ENCODE results near the gene UST. TPM values are rescaled to one million over a fixed set of nuclear protein-coding genes. Genes with fewer than 3 reads are reported as not detected.

Gene UST
- total RNA-seq, 4 donors from 2014 or later = 16.7 to 19.5 (median 18.1) TPM

DNA sequence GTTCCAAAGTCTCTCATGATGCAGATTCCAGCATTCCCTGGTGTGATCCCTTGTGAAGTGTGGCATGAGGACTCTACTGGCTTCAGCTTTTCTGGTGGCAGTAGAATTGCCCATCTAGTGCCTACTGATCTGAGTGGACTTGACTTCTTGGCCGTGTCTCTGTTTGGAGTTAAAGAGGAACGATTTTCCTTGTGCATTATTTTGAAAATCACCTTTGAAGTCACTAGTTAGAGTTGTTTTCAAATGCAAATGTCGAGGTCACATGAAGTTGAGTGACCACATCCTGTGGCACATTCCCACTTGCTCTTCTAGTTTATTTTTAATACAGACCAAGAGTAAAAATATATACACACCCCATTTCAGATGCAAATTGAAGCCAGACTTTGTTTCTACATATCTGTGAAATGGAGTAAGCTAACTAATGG, 300.0 kb downstream of the UST start:
- H3K27ac ChIP-seq = no peak overlapping the region
- peaks cover 14% of the 10 kb centered on the region for H3K4me1 ChIP-seq
- 47% methylated on average over 3 of the region's 3 CpGs for WGBS
- no peaks in the 10 kb centered on the region for H3K27me3 ChIP-seq
- no peaks in the 10 kb centered on the region for H3K9me3 ChIP-seq
- DNase-seq (ENCODE audit: low spot score in 2 of 2) = no peak
- H3K36me3 ChIP-seq = no peaks in the 10 kb centered on the region
- H3K4me3 ChIP-seq = no peak overlapping the region
- TF ChIP-seq POLR2AphosphoS5 (IDR thresholded peaks at IDR 0.05) = no peak
- TF ChIP-seq, protein P1, sequence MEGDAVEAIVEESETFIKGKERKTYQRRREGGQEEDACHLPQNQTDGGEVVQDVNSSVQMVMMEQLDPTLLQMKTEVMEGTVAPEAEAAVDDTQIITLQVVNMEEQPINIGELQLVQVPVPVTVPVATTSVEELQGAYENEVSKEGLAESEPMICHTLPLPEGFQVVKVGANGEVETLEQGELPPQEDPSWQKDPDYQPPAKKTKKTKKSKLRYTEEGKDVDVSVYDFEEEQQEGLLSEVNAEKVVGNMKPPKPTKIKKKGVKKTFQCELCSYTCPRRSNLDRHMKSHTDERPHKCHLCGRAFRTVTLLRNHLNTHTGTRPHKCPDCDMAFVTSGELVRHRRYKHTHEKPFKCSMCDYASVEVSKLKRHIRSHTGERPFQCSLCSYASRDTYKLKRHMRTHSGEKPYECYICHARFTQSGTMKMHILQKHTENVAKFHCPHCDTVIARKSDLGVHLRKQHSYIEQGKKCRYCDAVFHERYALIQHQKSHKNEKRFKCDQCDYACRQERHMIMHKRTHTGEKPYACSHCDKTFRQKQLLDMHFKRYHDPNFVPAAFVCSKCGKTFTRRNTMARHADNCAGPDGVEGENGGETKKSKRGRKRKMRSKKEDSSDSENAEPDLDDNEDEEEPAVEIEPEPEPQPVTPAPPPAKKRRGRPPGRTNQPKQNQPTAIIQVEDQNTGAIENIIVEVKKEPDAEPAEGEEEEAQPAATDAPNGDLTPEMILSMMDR (IDR thresholded peaks at IDR 0.05) = no peak
- TF ChIP-seq POLR2A (IDR thresholded peaks at IDR 0.05) = no peak
- TF ChIP-seq EP300 (IDR thresholded peaks at IDR 0.05) = no peak

DNA sequence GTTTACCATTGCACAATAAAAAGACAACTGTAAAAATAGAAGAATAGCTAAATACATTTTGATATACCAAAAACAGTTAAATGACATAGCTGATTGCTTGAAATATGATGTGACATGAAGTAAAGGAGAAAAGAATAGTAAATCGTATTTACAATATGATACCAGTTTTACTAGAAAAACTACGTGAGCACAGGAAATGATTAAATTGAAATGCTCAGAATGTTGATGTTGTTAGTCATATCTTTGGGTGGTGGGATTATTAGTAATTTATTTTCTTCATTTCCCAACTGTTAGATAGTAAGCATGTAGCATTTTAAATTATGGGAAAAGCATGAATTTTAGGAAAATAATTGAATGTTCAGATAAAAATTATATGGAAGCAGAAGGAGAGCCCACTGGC, 302.4 kb downstream of the UST start:
- DNase-seq (ENCODE audit: low spot score in 2 of 2) = no peak
- peaks cover 14% of the 10 kb centered on the region for H3K4me1 ChIP-seq
- no peaks in the 10 kb centered on the region for H3K36me3 ChIP-seq
- WGBS = 85% methylated on average over 2 of the region's 2 CpGs
- H3K27ac ChIP-seq = no peak overlapping the region
- TF ChIP-seq EP300 (IDR thresholded peaks at IDR 0.05) (no peak), POLR2A (IDR thresholded peaks at IDR 0.05) (no peak), POLR2AphosphoS5 (IDR thresholded peaks at IDR 0.05) (no peak)
- TF ChIP-seq, protein P1 (IDR thresholded peaks at IDR 0.05) = no peak
- H3K4me3 ChIP-seq = no peak overlapping the region
- H3K9me3 ChIP-seq = no peaks in the 10 kb centered on the region
- H3K27me3 ChIP-seq = no peaks in the 10 kb centered on the region

DNA sequence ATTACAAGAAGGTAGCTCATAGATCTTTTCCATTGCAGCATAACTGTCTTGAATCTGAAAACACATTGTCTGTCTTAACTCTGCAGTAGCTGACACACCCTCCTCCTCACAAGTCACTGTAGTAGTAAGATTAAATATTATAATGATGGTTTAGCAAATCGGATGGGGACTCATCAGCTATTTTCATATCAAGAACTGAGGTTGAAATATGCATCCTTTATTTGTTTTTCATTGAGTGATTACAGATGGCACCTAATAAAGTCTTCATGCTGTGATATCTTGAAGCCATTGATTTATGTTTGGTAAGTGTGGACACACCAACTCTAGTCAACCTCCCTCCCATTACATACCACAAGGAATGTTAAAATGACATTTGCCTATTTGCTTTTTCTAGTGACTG, 303.3 kb downstream of the UST start:
- WGBS = 93% methylated on average over 1 of the region's 1 CpG
- Histone ChIP-seq H3K9me3 (no peaks in the 10 kb centered on the region), H3K27me3 (no peaks in the 10 kb centered on the region), H3K36me3 (no peaks in the 10 kb centered on the region), H3K4me3 (no peak overlapping the region), H3K4me1 (peaks cover 14% of the 10 kb centered on the region), H3K27ac (no peak overlapping the region)
- no peak for DNase-seq (ENCODE audit: low spot score in 2 of 2)
- TF ChIP-seq, protein P1 (IDR thresholded peaks at IDR 0.05) = no peak

DNA sequence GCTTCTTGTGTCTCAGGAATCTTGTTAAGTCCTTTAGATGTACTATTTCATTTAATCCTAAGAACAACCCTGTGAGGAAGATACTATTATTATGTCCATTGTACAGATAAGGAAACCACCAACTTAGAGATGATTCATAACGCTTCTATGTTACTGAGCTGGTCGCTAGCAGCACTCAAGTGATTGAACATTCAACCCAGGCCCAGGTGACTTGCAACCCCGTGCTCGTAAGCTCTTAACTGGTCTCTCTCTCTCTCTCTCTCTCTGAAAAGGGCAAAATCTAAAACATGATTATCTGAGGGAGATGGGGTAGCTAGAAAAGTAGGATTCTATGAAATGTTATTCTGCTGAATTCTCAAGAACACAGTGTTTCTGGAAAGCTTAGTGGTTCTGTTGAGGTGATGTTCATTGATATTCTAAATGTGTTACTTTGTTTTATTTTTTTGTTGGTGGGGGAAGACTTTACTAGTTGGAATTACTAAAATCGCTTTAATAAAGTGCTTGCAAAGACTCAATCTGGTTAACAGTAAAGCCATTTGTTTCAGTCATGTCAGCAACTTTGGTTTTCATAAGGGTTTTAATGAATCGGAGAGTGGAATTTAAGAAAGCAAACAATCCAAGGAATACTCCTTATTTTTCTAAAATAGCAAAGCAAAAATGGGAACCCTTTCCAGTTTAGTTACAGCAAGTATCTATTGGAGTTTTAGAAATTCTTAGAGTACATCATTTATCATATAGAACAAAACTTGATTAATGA, 305.7 kb downstream of the UST start:
- Histone ChIP-seq H3K9me3 (no peaks in the 10 kb centered on the region), H3K36me3 (no peaks in the 10 kb centered on the region), H3K27ac (no peak overlapping the region), H3K27me3 (no peaks in the 10 kb centered on the region), H3K4me1 (no peaks in the 10 kb centered on the region), H3K4me3 (no peak overlapping the region)
- DNase-seq (ENCODE audit: low spot score in 2 of 2) = no peak
- TF ChIP-seq POLR2AphosphoS5 (IDR thresholded peaks at IDR 0.05) (no peak), POLR2A (IDR thresholded peaks at IDR 0.05) (no peak)
- TF ChIP-seq, protein P1 (IDR thresholded peaks at IDR 0.05) = no peak
- 75% methylated on average over 6 of the region's 6 CpGs for WGBS

DNA sequence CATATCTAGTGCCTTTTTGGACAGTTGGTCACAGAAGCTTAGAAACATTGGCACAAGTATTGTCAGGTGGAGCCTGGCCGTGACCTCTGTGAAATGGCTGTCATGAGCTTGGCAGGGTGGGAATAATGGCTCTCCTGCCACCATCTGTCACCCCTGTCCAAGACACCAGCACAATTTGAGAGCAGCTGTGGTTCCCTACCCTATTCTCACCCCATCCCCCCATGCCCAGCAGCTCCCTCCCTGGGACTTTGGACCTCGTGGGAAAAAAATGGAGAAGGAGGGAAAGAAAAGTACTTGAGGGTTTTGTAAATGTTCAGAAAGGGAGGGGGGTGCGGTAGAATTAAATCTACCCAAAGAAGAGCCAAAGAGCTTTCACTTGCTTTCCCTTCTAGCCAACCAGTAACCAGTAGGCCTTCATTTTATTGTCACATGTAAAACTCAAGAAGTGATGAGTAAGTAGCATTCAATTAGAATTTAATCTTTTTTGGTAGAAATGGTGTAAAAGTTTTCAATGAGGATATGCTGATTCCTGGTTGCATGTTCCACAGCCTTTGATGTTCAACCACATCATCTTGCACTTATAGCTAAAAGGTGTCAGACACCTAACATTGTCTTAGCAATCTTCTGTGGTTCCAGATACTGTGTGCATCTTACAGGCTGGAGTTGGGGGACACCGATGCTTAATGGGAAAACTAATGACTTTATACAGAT, 307.2 kb downstream of the UST start:
- Histone ChIP-seq H3K27ac (no peak overlapping the region), H3K4me3 (no peak overlapping the region), H3K27me3 (no peaks in the 10 kb centered on the region), H3K4me1 (no peaks in the 10 kb centered on the region), H3K36me3 (no peaks in the 10 kb centered on the region), H3K9me3 (no peaks in the 10 kb centered on the region)
- 87% methylated on average over 4 of the region's 4 CpGs for WGBS
- no peak for TF ChIP-seq POLR2A (IDR thresholded peaks at IDR 0.05)
- TF ChIP-seq, protein P1 (IDR thresholded peaks at IDR 0.05) = no peak
- no peak for TF ChIP-seq EP300 (IDR thresholded peaks at IDR 0.05)
- TF ChIP-seq POLR2AphosphoS5 (IDR thresholded peaks at IDR 0.05) = no peak
- DNase-seq (ENCODE audit: low spot score in 2 of 2) = no peak
